NCI-H2196 (cell line): ENCODE results near the gene SLC5A4.
"Not testable (repeated sequence)": the region's sequence is repeated elsewhere in the genome, so short reads cannot be mapped to it uniquely, and the experiment has no call there.

Source experiments
- DNase-seq: peaks from one replicate; lab custom pipeline; 2025; ENCODE audit not compliant: unreplicated experiment; lab: John Stamatoyannopoulos, UW

Gene SLC5A4

GRCh38 chr22:32255217-32255616 is at the start of gene SLC5A4:
TSS of gene SLC5A4 (minus strand) at chr22:32255347. CDS start at chr22:32255329, 18 bp downstream.
- no peak for DNase-seq

DNA sequence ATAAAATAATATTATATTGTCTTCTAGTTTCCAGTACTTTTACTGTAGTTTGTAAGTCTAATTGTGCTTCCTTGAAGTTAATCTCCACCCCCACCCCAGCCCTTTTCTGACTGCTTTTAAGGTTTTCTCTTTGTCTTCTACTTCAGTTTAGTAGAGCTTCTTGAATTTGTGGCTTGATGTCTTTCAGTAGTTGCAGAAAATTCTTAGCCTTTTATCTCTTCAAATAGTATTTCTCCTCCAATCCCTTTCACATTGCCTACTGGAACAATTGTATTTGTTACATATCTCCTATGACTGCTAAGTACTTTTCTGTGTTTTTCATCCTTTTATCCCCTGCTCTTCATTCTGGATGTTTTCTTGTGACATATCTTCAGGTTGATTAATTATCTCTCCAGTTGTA is 38.8 kb upstream of the SLC5A4 start:
- not testable (repeated sequence) for DNase-seq

GRCh38 chr22:32286290-32286840 is 31.2 kb upstream of the SLC5A4 start:
- no peak for DNase-seq

DNA sequence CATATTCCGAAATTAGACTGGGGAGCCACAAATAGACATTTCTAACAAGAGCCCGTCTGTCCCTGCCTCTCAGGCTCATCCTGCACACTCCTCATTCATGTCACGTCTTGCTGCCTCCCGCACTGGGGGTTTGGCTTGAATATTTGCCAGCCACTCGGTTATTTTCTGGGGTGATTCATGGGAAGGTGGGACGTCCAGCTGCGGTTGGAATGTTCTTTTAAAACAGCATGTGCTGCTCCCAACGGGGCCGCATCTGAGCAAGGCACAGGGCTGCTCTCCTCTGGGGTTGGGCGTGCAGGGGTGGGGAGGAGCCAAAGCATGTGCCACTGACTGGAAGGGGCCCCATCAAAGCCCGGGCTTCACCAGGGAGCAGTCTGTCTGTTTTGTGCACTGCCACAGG is 25.9 kb upstream of the SLC5A4 start:
- DNase-seq, result no peak

DNA sequence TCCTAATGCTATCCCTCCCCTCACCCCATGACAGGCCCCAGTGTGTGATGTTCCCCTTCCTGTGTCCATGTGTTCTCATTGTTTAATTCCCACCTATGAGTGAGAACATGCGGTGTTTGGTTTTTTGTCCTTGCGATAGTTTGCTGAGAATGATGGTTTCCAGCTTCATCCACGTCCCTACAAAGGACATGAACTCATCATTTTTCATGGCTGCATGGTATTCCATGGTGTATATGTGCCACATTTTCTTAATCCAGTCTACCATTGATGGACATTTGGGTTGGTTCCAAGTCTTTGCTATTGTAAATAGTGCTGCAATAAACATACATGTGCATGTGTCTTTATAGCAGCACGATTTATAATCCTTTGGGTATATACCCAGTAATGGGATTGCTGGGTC is 20.2 kb upstream of the SLC5A4 start:
- DNase-seq, result not testable (repeated sequence)

DNA sequence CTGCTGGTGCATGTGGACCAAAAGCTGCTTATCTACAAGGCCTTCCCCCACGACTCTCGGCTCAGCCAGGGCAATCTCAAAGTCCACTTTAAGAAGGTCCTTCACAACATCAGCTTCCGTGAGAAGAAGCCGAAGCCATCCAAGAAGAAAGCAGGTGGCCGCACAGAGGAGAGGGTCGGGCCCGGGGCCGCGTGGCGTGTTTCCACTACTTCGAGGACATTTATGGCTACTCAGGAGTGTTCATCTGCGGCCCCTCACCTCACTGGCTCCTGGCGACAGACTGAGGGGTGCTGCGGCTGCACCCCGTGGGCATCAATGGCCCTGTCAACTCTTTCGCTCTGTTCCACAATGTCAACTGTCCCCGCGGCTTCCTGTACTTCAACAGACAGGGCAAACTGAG is 16.2 kb upstream of the SLC5A4 start:
- no peak for DNase-seq

- DNase-seq, result no peak
These were observed 15.7 kb upstream of the SLC5A4 start for GRCh38 chr22:32270641-32271369.

GRCh38 chr22:32269316-32269715 is 14.2 kb upstream of the SLC5A4 start:
- no peak for DNase-seq

- DNase-seq, result no peak
These were observed 11.9 kb upstream of the SLC5A4 start for GRCh38 chr22:32267011-32267410.

DNA sequence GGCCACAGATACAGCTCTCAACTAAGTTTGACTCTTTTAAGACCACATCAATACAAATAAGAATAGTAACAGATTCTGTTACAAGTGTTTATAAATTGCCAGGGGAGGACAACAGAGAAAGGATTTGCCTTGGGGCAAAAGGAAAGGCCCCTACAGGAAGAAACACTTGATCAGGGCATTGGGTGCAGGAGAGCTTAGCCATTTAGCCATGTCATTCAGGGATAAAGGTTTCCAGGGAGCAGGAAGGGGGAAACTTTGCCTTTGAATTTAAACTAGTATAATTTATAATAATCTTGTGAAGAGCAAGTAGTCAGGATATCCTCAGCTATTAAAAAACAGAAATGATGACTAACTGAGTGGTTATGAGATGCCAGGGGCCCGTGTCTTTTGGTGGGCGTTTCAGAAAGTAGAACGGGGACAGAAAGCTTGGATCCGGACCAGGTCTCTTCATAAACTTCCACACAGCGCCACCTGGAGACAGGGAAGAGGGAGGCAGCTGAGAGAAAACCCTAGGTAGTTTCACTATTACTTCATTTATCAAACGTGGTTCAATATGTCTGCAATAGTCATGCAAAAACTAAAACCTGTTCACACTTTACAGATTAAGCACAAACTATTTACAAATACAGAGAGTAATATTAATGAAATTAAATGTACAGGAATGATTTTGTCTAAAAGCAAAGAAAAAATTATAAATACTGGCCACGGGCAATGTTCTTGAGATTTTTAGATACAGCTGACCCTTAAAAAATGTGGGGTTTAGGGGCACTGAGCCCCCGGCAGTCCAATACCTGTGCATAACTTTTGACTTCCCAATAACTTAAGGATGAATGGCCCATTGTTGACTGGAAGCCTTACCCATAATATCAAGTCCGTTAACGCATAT is 11.0 kb upstream of the SLC5A4 start:
- DNase-seq, result peak; percentile 67

GRCh38 chr22:32263678-32264077 is 8.5 kb upstream of the SLC5A4 start:
- not testable (repeated sequence) for DNase-seq

DNA sequence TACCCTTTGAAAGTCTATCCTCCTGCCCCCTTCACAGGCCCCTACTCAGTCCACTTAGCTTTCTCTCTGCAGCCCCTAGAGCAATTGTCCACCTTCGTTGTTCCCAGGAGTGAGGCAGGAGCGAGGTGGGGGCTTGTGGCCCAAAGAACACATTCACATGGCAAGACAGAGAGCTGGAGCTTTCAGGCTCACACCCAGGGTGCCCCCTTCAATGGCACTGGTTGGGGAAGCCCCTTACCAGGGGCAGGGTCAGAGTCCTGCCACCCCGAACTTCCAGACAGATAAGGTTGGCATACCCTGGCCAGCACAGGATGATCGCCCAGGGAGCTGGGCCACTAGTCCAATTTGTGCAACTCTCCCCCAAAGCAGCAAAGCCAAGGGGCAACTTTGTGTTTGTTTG is 6.2 kb upstream of the SLC5A4 start:
- DNase-seq, result no peak

DNA sequence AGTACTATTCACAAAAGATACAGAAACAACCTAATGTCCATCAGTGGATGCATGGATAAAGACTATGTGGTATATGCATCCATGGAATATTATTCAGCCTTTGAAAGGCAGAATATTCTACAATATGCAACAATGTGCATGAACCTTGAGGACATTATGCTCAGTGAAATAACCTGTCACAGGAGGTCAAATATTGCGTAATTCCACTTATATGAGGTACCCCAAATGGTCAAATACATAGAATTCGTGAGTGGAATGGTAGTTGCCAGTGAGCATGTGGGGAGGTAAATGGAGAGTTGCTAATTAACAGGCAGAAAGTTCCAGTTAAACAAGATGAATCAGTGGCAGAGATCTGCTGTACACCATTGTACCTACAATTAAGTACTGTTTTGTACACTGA is 3.6 kb upstream of the SLC5A4 start:
- DNase-seq, result no peak

GRCh38 chr22:32255726-32256125 is 579 bp upstream of the SLC5A4 start:
- DNase-seq, result no peak

- no peak for DNase-seq
These were observed 5.9 kb downstream of the SLC5A4 start for GRCh38 chr22:32249231-32249630.

DNA sequence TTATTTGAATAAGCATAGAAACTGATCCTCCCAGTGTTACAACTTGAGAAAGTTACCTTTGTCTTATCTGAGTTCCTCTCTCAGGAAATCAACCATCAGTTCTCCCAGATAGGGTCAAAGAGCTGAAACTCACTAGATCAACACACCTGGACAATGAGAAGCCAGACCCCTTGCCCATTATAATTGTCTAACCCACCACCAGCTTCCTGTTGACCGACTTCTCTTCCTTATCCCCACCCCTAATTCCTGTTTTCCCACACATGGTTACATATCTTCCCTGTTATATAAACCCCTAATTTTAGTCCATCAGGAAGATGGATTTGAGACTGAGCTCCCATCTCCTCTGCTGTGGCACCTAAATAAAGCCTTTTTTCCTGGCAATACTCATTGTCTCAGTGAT is 6.9 kb downstream of the SLC5A4 start:
- no peak for DNase-seq

- DNase-seq, result no peak
These were observed 9.0 kb downstream of the SLC5A4 start for GRCh38 chr22:32246166-32246565.

DNA sequence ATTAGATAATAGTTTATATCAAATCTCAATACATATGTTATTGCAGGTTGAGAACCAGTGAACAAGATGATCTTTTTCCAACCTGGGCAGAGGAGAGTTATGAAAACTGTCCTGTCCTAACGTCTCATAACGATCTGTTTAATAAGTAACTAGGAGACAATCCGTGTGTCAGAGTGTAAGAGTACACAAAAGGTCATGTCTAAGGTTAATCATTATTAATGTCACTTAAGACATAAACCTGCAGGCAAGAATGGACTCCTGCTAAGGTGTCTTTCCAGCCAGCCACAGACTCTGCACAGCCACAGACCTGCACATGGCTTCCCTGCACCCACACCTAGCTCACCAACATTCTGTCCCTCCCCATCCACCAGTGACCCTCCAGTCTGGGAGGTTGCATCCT is 10.1 kb downstream of the SLC5A4 start:
- DNase-seq, result no peak

DNA sequence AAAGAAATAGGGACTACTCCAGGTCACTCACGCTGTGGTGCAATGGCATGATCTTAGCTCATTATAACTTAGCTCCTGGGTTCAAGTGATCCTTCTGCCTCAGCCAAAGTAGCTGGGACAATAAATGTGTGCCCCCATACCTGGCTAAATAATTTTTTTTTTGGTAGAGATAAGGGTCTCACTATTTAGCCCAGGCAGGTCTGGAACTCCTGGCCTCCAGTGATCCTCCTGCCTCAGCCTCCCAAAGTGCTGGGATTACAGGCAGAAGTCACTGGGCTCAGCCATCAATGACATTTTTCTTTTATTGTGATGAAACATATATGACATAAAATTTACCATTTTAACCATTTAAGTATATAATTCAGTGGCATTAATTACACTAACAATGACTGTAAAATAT is 10.6 kb downstream of the SLC5A4 start:
- DNase-seq, result no peak

DNA sequence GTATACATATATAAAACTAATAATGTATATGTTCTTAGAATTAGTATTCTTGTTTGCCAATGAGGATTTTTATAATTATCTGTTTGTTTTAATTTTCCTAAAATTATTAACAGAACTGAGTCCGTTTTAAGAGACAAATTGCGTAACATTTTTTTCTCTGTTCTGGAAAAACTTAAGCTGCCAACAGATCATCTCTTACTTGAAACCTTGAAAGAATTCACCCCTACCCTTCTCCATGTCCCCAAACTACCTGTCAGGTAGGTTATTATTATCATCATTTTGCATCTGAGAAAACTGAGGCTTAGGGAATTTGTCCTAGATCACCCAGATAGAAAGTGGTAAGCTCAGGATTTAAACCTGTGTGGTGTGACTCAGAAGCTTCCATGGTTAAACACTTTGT is 14.7 kb downstream of the SLC5A4 start:
- DNase-seq, result no peak

- DNase-seq, result peak; percentile 34
These were observed 17.2 kb downstream of the SLC5A4 start for GRCh38 chr22:32237906-32238305.

DNA sequence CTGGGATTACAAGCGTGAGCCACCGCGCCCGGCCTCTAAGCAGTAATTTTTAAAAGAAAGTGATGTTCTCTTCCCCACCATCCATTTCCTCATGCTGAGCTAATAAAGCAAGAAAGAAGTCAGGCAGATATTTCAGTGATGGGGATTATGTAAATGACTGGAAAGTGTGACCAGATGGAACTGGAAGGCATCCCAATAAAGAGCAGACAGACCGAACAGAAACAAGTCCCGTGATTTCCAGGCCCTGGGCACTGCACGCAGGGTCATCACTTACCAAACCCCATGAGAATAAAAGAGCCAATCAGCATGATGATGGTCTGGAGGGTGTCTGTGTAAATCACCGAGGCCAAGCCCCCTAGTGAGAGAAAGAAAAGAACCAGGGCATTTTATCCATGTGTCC is 18.2 kb downstream of the SLC5A4 start:
- DNase-seq, result no peak
